ENCODE results near the gene FLRT2.

The FLRT2 gene

DNA sequence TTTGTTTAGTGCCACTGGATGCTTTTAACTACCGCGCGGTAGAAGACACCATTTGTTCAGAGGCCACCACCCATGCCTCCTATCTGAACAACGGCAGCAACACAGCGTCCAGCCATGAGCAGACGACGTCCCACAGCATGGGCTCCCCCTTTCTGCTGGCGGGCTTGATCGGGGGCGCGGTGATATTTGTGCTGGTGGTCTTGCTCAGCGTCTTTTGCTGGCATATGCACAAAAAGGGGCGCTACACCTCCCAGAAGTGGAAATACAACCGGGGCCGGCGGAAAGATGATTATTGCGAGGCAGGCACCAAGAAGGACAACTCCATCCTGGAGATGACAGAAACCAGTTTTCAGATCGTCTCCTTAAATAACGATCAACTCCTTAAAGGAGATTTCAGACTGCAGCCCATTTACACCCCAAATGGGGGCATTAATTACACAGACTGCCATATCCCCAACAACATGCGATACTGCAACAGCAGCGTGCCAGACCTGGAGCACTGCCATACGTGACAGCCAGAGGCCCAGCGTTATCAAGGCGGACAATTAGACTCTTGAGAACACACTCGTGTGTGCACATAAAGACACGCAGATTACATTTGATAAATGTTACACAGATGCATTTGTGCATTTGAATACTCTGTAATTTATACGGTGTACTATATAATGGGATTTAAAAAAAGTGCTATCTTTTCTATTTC is 93.2 kb downstream of the FLRT2 start:
- FAIRE-seq: no peak
- TF ChIP-seq TAF1 (IDR thresholded peaks at IDR 0.05; ENCODE audit: borderline replicate concordance, low read depth, low read length) (no peak), POLR2A (IDR thresholded peaks at IDR 0.05; ENCODE audit: low read depth, low read length) (no peak), POLR2AphosphoS5 (IDR thresholded peaks at IDR 0.05; ENCODE audit: low read depth, low read length) (no peak)
- DNase-seq (ENCODE audit: insufficient read length): no peak

DNA sequence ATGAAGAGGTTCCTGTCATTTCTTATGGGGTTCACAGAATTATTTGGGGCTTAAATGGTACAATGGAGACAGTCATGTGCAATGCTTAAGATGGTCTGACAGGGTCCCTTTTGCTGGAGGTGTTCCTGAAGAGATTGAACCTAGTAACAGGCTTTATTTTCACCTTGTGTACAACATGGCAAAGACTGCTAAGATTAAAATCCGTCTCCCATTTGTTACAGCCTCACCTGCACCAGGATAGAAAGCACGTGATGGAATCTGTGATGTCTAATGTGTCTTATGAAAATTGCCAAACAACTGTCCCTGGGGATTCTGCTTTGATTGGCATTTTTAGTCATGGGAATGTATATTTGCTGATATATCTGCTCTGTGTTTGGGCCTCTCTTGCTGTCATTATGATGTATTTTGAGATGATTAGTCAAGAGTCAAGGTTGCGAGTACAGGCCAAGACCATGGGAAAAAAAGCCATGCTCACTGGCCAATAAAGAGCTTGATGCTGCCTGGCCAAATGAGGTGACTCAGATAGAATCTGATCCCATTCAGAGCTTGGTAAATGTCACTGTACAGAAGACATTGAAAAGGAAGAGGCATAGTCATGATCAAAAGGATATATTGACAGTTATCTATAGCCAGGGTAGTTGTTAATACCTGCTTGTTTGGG is 96.1 kb downstream of the FLRT2 start:
- TF ChIP-seq POLR2AphosphoS5 (IDR thresholded peaks at IDR 0.05; ENCODE audit: low read depth, low read length) (no peak), POLR2A (IDR thresholded peaks at IDR 0.05; ENCODE audit: low read depth, low read length) (no peak), TAF1 (IDR thresholded peaks at IDR 0.05; ENCODE audit: borderline replicate concordance, low read depth, low read length) (no peak)
- DNase-seq (ENCODE audit: insufficient read length): no peak
- FAIRE-seq: no peak

DNA sequence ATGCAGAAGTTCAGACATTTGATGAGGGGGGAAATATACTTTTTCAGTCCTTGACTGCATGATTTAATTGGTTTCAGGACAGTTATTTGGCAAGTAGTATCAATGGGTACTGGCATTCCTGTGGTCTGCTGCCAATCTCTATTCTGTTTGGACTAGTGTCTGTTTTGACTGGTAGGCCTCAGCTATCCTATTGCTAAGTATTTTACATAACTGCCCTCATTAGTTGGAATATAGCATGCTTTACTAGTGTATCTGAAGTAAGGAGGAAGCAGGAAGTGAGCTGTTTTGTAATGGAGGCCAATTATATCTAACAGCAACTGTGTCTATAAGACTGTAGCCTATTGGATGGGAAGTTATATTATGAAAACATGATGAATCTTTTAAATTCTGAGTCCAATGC is 104.3 kb downstream of the FLRT2 start:
- FAIRE-seq (no peak), DNase-seq (ENCODE audit: insufficient read length) (no peak)
- TF ChIP-seq POLR2AphosphoS5 (IDR thresholded peaks at IDR 0.05; ENCODE audit: low read depth, low read length): no peak

DNA sequence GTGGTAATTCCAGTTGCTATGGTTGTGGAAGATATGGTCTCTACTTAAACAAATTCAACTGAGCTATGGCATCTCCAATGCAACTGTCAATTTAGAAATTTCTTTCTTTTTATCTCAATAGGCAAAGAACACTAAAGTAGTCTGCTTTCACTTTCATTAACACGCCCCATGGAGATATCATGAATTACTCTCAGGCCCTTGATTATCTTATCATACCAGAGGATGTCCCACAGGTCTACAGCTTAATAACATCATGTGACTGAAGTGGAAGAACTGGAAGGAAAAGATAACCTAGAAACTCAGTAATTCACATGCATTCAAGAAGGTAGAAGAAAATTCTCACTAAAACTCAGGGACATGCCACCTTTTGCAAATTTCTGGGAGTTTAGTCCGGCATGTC is 114.3 kb downstream of the FLRT2 start:
- no peak for DNase-seq (ENCODE audit: insufficient read length)
- FAIRE-seq: no peak
- TF ChIP-seq POLR2A (IDR thresholded peaks at IDR 0.05; ENCODE audit: low read depth, low read length) (no peak), TAF1 (IDR thresholded peaks at IDR 0.05; ENCODE audit: borderline replicate concordance, low read depth, low read length) (no peak), POLR2AphosphoS5 (IDR thresholded peaks at IDR 0.05; ENCODE audit: low read depth, low read length) (no peak)

DNA sequence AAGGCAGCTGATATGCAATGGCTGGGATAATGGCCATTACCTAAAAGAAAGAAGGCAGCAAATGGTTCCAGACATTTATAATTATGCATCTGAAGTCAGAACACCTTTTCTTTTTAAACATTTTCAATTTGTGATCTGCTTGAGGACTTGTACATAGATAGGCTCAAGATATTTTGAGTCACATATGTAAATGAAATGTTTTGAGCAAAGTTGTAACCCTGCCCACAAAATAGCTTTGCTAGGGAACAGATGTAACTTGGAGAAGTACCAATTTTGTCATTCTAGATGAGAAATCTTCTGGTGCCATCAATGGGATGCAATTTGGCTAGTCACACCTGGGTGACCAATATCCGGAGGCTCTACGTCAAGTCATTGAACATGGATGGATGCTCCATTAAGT is 123.1 kb downstream of the FLRT2 start:
- DNase-seq (ENCODE audit: insufficient read length): no peak
- no peak for FAIRE-seq
- TF ChIP-seq POLR2A (IDR thresholded peaks at IDR 0.05; ENCODE audit: low read depth, low read length): no peak
- no peak for TF ChIP-seq TAF1 (IDR thresholded peaks at IDR 0.05; ENCODE audit: borderline replicate concordance, low read depth, low read length)
- TF ChIP-seq POLR2AphosphoS5 (IDR thresholded peaks at IDR 0.05; ENCODE audit: low read depth, low read length): no peak

DNA sequence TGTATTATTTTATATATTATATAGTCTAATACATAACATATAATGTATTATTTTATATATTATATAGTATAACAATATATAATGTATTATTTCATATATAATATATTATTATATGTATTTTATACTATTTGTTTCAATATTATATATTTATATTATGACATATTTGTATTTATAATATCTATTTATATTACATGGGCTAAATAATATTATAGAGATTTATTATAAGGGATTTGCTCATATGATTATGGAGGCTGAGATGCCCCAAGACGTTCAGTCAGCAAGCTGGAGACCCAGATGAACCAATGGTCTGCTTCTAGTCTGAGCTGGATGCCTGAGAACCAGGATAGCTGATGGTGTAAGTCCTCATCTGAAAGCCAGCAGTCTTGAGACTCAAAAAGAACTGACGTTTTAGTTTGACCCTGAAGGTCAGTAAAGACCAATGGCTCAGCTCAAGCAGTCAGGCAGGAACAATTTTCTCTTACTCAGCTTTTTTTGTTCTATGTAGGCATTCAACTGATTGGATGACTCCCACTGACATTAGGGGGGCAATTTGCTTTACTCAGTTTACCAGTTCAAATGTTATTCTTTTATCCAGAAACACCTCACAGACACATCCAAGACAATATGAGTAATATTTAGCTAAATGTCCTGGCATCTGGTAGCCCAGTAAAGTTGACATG is 130.4 kb downstream of the FLRT2 start:
- TF ChIP-seq POLR2AphosphoS5 (IDR thresholded peaks at IDR 0.05; ENCODE audit: low read depth, low read length) (no peak), POLR2A (IDR thresholded peaks at IDR 0.05; ENCODE audit: low read depth, low read length) (no peak), TAF1 (IDR thresholded peaks at IDR 0.05; ENCODE audit: borderline replicate concordance, low read depth, low read length) (no peak)
- FAIRE-seq (no peak), DNase-seq (ENCODE audit: insufficient read length) (no peak)

DNA sequence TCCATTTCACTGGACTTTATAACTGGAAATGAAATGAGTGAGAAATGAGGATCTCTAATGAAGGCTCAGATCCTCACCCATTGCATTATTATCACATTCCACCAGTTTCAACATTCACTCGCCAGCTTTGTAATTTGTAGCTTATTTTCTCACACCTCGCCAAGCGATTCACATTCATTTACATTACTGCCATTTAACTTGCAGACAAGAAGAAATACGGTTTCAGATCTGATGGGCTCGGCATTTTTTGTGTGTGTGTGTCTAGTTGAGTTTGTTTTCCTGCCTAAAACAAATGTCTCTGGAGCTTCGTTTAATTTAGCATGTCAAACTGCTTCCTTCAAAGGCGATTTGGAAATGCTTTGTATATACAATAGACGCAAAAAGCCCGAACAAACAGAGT is 132.2 kb downstream of the FLRT2 start:
- FAIRE-seq (no peak), DNase-seq (ENCODE audit: insufficient read length) (no peak)
- TF ChIP-seq POLR2AphosphoS5 (IDR thresholded peaks at IDR 0.05; ENCODE audit: low read depth, low read length) (no peak), TAF1 (IDR thresholded peaks at IDR 0.05; ENCODE audit: borderline replicate concordance, low read depth, low read length) (no peak), POLR2A (IDR thresholded peaks at IDR 0.05; ENCODE audit: low read depth, low read length) (no peak)

DNA sequence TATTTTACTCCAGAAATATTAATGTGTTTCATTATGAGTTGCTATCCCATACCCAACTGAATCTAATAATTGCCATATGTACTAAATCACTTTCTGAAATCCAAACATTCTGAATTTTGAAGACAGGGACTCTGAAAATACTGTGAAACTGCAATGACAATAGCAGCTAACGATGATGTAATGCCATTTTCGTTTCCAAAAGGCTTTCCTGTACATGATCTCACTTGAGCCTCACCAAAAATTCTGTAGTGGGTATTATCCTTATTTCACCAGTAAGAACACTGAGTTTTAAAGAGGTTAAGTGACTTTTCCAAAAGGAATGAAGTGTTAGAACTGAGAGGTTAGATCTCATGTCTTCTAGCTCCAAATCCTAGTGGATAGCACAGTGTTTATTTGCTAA is 133.3 kb downstream of the FLRT2 start:
- FAIRE-seq (no peak), DNase-seq (ENCODE audit: insufficient read length) (no peak)
- TF ChIP-seq POLR2A (IDR thresholded peaks at IDR 0.05; ENCODE audit: low read depth, low read length) (no peak), POLR2AphosphoS5 (IDR thresholded peaks at IDR 0.05; ENCODE audit: low read depth, low read length) (no peak), TAF1 (IDR thresholded peaks at IDR 0.05; ENCODE audit: borderline replicate concordance, low read depth, low read length) (no peak)

DNA sequence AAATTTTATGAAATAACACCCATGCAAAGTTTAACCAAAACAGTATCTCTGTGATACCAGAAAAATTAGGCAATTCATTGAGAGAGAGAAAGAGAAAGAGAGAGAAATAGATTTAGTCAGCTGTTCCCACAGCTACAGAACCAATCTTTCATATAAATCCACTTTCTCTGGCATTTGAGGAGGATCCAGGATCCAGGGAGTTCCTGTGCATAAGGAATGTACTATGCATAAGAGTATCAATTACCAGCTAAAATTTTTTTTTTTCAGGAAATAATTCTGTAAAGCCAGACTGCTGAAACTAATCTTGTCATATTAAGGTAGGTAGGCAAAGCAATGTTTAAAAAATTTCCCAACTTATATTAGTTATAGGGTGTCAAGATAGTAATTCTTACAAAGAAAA is 133.7 kb downstream of the FLRT2 start:
- no peak for FAIRE-seq
- no peak for TF ChIP-seq POLR2AphosphoS5 (IDR thresholded peaks at IDR 0.05; ENCODE audit: low read depth, low read length)
- no peak for TF ChIP-seq TAF1 (IDR thresholded peaks at IDR 0.05; ENCODE audit: borderline replicate concordance, low read depth, low read length)
- TF ChIP-seq POLR2A (IDR thresholded peaks at IDR 0.05; ENCODE audit: low read depth, low read length): no peak

DNA sequence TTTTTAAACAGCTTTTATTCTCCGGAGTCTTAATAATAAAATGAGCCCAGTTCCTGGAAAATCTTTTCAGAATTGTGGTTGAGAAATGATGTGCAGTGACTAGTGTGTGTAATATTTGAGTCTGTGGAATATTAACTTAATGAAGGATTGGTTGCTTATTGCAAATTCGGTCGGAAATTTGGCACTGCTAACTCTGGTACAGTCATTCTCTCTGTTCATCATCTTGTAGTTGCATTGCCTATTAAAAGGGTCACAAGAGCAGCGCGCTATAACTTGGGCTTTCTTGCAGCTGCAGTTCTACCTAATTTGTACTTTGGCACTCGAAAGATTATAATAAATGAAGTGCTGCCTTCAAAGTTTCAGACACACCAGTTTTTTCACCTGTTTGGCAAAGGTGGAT is 146.0 kb downstream of the FLRT2 start:
- FAIRE-seq (no peak), DNase-seq (ENCODE audit: insufficient read length) (no peak)
- no peak for TF ChIP-seq POLR2A (IDR thresholded peaks at IDR 0.05; ENCODE audit: low read depth, low read length)
- TF ChIP-seq POLR2AphosphoS5 (IDR thresholded peaks at IDR 0.05; ENCODE audit: low read depth, low read length): no peak
- no peak for TF ChIP-seq TAF1 (IDR thresholded peaks at IDR 0.05; ENCODE audit: borderline replicate concordance, low read depth, low read length)

More for the DNA sequence above, 133.7 kb downstream of the FLRT2 start:
- no peak for DNase-seq (ENCODE audit: insufficient read length)

DNA sequence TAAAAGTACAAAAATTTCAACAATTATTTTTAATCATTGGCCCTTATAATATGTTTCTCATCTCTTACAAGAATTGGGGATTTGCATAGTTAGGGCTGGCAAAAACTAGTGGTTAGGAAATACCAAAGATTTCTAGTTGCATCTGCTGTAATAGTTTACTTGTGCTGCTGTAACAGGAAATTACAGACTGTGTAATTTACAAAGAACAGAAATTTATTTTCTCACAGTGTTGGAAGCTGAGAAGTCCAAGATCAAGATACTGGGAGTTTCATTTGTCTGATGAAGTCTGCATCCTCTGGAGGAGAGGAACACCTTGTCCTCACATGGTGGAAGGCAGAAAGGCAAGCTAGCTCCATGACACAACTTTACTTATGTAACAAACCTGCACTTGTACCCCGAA is 157.0 kb downstream of the FLRT2 start:
- no peak for FAIRE-seq
- no peak for DNase-seq (ENCODE audit: insufficient read length)
- TF ChIP-seq TAF1 (IDR thresholded peaks at IDR 0.05; ENCODE audit: borderline replicate concordance, low read depth, low read length) (no peak), POLR2A (IDR thresholded peaks at IDR 0.05; ENCODE audit: low read depth, low read length) (no peak), POLR2AphosphoS5 (IDR thresholded peaks at IDR 0.05; ENCODE audit: low read depth, low read length) (no peak)

DNA sequence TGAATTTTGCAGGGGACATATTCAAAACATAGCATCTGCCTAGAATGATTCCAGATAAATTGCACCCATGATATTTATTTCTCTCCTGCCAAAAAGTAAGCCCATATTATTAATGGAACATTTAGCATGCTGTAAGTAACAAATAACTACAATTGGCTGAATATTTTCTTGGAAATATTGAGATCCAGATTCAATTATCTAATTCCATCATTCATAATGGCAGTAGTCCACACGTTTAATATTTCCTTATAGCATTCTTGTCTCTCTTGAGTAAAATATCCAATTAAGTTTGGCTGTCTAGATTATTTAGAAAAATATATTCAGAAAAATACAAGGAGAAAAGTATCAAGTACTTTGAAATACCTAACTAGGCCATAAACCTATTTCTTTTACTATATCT is 157.5 kb downstream of the FLRT2 start:
- TF ChIP-seq POLR2A (IDR thresholded peaks at IDR 0.05; ENCODE audit: low read depth, low read length) (no peak), TAF1 (IDR thresholded peaks at IDR 0.05; ENCODE audit: borderline replicate concordance, low read depth, low read length) (no peak), POLR2AphosphoS5 (IDR thresholded peaks at IDR 0.05; ENCODE audit: low read depth, low read length) (no peak)
- no peak for FAIRE-seq

More for the DNA sequence above, 157.5 kb downstream of the FLRT2 start:
- DNase-seq (ENCODE audit: insufficient read length): no peak
